Fibroblast of lung (primary cell): ENCODE data around the gene FUOM.

ENCODE experiments used
- EZH2 ChIP-seq: IDR thresholded peaks from 2 replicates; pipeline ENCODE4 v1.5.1; 2012; ENCODE audit warnings: low read length, control low read depth, mild to moderate bottlenecking; ENCODE audit errors: missing control alignments
- TF ChIP-seq, protein P1 (sequence below), 2 donors: IDR thresholded peaks in 1 of 2; conservative IDR thresholded peaks in 1 of 2; 1 replicate in 1 of 2; 2 replicates in 1 of 2; pipeline ENCODE4 v1.5.1; 2011 to 2012; ENCODE audit warnings: low read length in 2 of 2, control low read depth in 1 of 2, inconsistent platforms in 1 of 2, low read depth in 1 of 2, mild to moderate bottlenecking in 1 of 2

DNA sequence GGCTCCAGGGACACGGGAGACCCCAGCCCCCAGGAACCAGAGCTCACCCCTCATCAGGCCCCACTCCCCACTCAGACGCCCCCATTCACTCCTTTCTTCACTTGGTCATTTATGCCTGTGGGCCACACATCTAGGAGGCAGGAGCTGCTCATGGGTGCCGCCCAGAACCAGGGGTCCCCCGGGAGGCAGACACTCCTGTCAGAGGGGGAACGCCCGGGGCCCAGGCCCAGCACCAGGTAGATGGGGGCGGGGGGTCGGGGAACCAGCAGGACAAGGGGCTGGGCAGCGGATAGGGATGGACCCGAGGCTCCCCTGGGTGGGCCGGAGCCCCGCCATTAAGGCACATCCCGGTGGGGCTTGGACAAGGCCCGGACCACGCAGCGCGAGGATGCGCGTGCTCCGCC is 33.0 kb downstream of the FUOM start:
- TF ChIP-seq, protein P1, sequence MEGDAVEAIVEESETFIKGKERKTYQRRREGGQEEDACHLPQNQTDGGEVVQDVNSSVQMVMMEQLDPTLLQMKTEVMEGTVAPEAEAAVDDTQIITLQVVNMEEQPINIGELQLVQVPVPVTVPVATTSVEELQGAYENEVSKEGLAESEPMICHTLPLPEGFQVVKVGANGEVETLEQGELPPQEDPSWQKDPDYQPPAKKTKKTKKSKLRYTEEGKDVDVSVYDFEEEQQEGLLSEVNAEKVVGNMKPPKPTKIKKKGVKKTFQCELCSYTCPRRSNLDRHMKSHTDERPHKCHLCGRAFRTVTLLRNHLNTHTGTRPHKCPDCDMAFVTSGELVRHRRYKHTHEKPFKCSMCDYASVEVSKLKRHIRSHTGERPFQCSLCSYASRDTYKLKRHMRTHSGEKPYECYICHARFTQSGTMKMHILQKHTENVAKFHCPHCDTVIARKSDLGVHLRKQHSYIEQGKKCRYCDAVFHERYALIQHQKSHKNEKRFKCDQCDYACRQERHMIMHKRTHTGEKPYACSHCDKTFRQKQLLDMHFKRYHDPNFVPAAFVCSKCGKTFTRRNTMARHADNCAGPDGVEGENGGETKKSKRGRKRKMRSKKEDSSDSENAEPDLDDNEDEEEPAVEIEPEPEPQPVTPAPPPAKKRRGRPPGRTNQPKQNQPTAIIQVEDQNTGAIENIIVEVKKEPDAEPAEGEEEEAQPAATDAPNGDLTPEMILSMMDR (conservative IDR thresholded peaks at IDR 0.05 in 1 of 2, IDR thresholded peaks at IDR 0.05 in 1 of 2; ENCODE audit: low read depth in 1 of 2, low read length in 2 of 2) = no peak
- TF ChIP-seq EZH2 = no peak
